ENCODE data around the gene PRUNE2. TPM values are rescaled to one million over a fixed set of nuclear protein-coding genes. Genes with fewer than 3 reads are reported as not detected.

PRUNE2 gene
- total RNA-seq, 1 donor, result 80.0 TPM

DNA sequence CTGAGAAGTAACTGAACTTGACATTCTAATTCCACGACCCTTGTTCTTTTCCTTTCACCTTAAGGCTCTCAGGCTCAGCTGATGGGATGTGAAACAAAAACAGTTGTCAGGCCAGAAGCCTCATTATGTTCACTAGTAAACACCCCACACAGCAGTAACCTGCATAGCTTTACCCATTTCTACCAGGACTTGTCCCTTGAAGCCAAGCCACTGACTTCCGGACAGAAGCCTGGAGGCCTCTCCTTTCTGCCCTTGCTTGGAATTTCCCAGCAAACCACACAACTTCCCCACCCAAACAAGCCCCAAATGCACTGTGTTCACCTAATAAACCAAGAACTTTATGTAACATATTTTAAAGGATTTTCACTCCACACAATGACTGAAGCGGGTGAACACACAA is 19.6 kb downstream of the PRUNE2 start:
- Histone ChIP-seq H2AFZ (ENCODE audit: low read length) (no peak overlapping the region), H3K9me3 (ENCODE audit: low read depth, low read length) (no peaks in the 10 kb centered on the region), H3K4me3 (ENCODE audit: insufficient read depth, low read length) (no peak overlapping the region), H3K27me3 (ENCODE audit: insufficient read depth, low read length) (no peaks in the 10 kb centered on the region), H4K20me1 (ENCODE audit: insufficient read depth, low read length) (no peaks in the 10 kb centered on the region), H3K79me2 (ENCODE audit: insufficient read depth, low read length) (no peaks in the 10 kb centered on the region), H3K36me3 (ENCODE audit: insufficient read depth, low read length) (no peaks in the 10 kb centered on the region), H3K4me2 (ENCODE audit: insufficient read depth, low read length) (no peak overlapping the region), H3K27ac (ENCODE audit: low read depth, low read length) (no peak overlapping the region), H3K4me1 (ENCODE audit: insufficient read depth, low read length) (peaks cover 3% of the 10 kb centered on the region)
- TF ChIP-seq, protein P1, sequence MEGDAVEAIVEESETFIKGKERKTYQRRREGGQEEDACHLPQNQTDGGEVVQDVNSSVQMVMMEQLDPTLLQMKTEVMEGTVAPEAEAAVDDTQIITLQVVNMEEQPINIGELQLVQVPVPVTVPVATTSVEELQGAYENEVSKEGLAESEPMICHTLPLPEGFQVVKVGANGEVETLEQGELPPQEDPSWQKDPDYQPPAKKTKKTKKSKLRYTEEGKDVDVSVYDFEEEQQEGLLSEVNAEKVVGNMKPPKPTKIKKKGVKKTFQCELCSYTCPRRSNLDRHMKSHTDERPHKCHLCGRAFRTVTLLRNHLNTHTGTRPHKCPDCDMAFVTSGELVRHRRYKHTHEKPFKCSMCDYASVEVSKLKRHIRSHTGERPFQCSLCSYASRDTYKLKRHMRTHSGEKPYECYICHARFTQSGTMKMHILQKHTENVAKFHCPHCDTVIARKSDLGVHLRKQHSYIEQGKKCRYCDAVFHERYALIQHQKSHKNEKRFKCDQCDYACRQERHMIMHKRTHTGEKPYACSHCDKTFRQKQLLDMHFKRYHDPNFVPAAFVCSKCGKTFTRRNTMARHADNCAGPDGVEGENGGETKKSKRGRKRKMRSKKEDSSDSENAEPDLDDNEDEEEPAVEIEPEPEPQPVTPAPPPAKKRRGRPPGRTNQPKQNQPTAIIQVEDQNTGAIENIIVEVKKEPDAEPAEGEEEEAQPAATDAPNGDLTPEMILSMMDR (IDR thresholded peaks at IDR 0.05; ENCODE audit: extremely low read depth, low read depth, low read length), result no peak
- no peak for DNase-seq (ENCODE audit: insufficient read length, low spot score, missing footprints)

DNA sequence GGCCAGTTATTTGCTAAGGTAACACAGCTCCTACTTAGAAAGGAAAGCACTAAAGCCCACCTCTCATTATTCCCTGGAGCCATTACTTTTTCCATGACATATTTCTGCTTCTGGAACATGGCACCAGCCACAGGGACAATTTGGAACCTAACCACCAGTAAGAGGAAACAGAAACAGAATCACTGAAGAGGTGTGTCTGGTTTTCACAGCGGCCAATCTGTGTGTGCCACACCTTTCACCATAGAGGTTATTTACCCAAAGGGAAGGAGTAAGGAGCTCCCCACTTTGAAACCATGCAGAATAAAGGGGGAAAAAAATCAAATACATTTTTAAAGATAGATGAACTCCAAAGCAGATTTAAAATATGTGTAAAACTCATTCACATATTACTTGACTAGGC is 21.1 kb downstream of the PRUNE2 start:
- Histone ChIP-seq H3K27me3 (ENCODE audit: insufficient read depth, low read length) (no peaks in the 10 kb centered on the region), H3K4me2 (ENCODE audit: insufficient read depth, low read length) (no peak overlapping the region), H4K20me1 (ENCODE audit: insufficient read depth, low read length) (no peaks in the 10 kb centered on the region), H3K79me2 (ENCODE audit: insufficient read depth, low read length) (no peaks in the 10 kb centered on the region), H3K4me1 (ENCODE audit: insufficient read depth, low read length) (peaks cover 3% of the 10 kb centered on the region), H3K4me3 (ENCODE audit: insufficient read depth, low read length) (no peak overlapping the region), H2AFZ (ENCODE audit: low read length) (no peak overlapping the region), H3K36me3 (ENCODE audit: insufficient read depth, low read length) (no peaks in the 10 kb centered on the region), H3K27ac (ENCODE audit: low read depth, low read length) (no peak overlapping the region), H3K9me3 (ENCODE audit: low read depth, low read length) (no peaks in the 10 kb centered on the region)
- no peak for DNase-seq (ENCODE audit: insufficient read length, low spot score, missing footprints)
- TF ChIP-seq, protein P1 (IDR thresholded peaks at IDR 0.05; ENCODE audit: extremely low read depth, low read depth, low read length), result no peak

DNA sequence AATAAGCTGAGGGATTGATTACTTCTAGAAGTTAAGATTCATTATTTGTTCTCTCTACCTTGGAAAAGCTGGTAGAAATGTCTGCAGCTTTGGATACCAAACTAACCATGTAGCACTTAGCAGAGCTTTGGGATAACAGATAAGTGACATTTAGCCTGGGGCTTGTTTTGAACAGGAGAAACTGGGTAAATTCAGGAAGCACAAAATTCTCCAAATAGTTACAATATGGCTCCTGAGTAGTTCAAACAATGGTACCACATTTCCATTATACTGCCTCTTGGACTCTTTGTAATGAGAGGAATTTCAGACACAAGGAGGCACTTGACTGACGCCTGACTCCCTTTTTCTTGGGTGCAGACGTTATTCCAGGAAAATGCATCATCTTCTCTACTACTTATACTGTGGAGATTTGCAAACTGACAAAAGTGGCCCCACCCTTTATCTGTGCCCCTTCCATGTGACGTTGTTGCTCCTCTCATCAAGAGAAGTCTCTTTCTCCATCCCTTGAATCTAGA is 22.5 kb downstream of the PRUNE2 start:
- H3K27ac ChIP-seq (ENCODE audit: low read depth, low read length), result no peak overlapping the region
- H3K4me2 ChIP-seq (ENCODE audit: insufficient read depth, low read length), result no peak overlapping the region
- H3K79me2 ChIP-seq (ENCODE audit: insufficient read depth, low read length), result no peaks in the 10 kb centered on the region
- TF ChIP-seq, protein P1 (IDR thresholded peaks at IDR 0.05; ENCODE audit: extremely low read depth, low read depth, low read length), result no peak
- H3K36me3 ChIP-seq (ENCODE audit: insufficient read depth, low read length), result no peaks in the 10 kb centered on the region
- no peak overlapping the region for H3K4me3 ChIP-seq (ENCODE audit: insufficient read depth, low read length)
- peaks cover 3% of the 10 kb centered on the region for H3K4me1 ChIP-seq (ENCODE audit: insufficient read depth, low read length)
- DNase-seq (ENCODE audit: insufficient read length, low spot score, missing footprints), result no peak
- H3K27me3 ChIP-seq (ENCODE audit: insufficient read depth, low read length), result no peaks in the 10 kb centered on the region
- H4K20me1 ChIP-seq (ENCODE audit: insufficient read depth, low read length), result no peaks in the 10 kb centered on the region
- H3K9me3 ChIP-seq (ENCODE audit: low read depth, low read length), result no peaks in the 10 kb centered on the region
- H2AFZ ChIP-seq (ENCODE audit: low read length), result no peak overlapping the region

DNA sequence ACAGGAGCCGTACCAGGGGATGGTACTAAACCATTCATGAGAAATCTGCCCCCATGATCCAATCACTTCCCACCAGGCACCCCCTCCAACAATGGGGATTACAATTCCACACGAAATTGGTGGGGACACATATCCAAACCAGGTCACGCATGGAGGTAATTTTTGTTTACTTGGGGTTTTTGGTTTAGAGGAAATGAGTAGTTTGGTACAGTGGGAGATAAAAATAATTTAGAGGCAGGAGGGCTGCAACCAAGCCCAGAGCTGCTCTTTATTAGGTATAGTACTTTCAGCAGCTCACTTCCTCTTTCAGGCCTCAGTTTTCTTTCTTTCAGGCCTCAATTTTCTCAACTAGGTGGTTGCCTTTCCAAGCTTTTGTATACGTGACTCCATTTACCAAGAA is 23.2 kb downstream of the PRUNE2 start:
- no peaks in the 10 kb centered on the region for H3K79me2 ChIP-seq (ENCODE audit: insufficient read depth, low read length)
- TF ChIP-seq, protein P1 (IDR thresholded peaks at IDR 0.05; ENCODE audit: extremely low read depth, low read depth, low read length), result no peak
- H3K4me3 ChIP-seq (ENCODE audit: insufficient read depth, low read length), result no peak overlapping the region
- no peaks in the 10 kb centered on the region for H3K27me3 ChIP-seq (ENCODE audit: insufficient read depth, low read length)
- DNase-seq (ENCODE audit: insufficient read length, low spot score, missing footprints), result no peak
- H3K4me1 ChIP-seq (ENCODE audit: insufficient read depth, low read length), result peaks cover 3% of the 10 kb centered on the region
- H3K36me3 ChIP-seq (ENCODE audit: insufficient read depth, low read length), result no peaks in the 10 kb centered on the region
- no peak overlapping the region for H2AFZ ChIP-seq (ENCODE audit: low read length)
- H4K20me1 ChIP-seq (ENCODE audit: insufficient read depth, low read length), result no peaks in the 10 kb centered on the region
- no peak overlapping the region for H3K4me2 ChIP-seq (ENCODE audit: insufficient read depth, low read length)
- H3K9me3 ChIP-seq (ENCODE audit: low read depth, low read length), result no peaks in the 10 kb centered on the region
- no peak overlapping the region for H3K27ac ChIP-seq (ENCODE audit: low read depth, low read length)

Measured in osteoblast (primary cell).